Stimulated activated CD4-positive, alpha-beta T cell treated with anti-CD3 and anti-CD28 coated beads, Interleukin-12 subunit alpha, Interleukin-12 subunit beta, amount 100 ng/mL, for 48 hours (primary cell): ENCODE data around the gene RIC8B.
"Not testable (repeated sequence)": the region's sequence is repeated elsewhere in the genome, so short reads cannot be mapped to it uniquely, and the experiment has no call there.

Experiments
- DNase-seq, 3 donors: peaks; one replicate each; pipeline ENCODE4 v3.0.0-alpha.2; 2020; ENCODE audit warnings: low read depth in 2 of 3, low spot score in 1 of 3

The RIC8B gene

GRCh38 chr12:106897981-106898901 is 123.8 kb downstream of the RIC8B start:
- no peak for DNase-seq

- no peak for DNase-seq
These were observed 126.1 kb downstream of the RIC8B start for GRCh38 chr12:106900554-106900953.

- no peak for DNase-seq
These were observed 126.8 kb downstream of the RIC8B start for GRCh38 chr12:106901276-106901675.

GRCh38 chr12:106902053-106902452 is 127.6 kb downstream of the RIC8B start:
- DNase-seq, result no peak

GRCh38 chr12:106903241-106903945 is 128.9 kb downstream of the RIC8B start:
- DNase-seq, result peak; percentile 48 to 76 (median 68)

- no peak for DNase-seq
These were observed 132.2 kb downstream of the RIC8B start for GRCh38 chr12:106906715-106907114.

- DNase-seq, result no peak
These were observed 132.9 kb downstream of the RIC8B start for GRCh38 chr12:106907411-106907810.

GRCh38 chr12:106907846-106908245 is 133.4 kb downstream of the RIC8B start:
- DNase-seq, result no peak

GRCh38 chr12:106908561-106908960 is 134.1 kb downstream of the RIC8B start:
- no peak for DNase-seq

- no peak for DNase-seq
These were observed 135.7 kb downstream of the RIC8B start for GRCh38 chr12:106910202-106910601.

GRCh38 chr12:106911581-106911980 is 137.1 kb downstream of the RIC8B start:
- DNase-seq, result no peak

GRCh38 chr12:106913456-106913855 is 139.0 kb downstream of the RIC8B start:
- DNase-seq, result no peak

- DNase-seq, result no peak
These were observed 140.5 kb downstream of the RIC8B start for GRCh38 chr12:106914796-106915634.

- no peak for DNase-seq
These were observed 141.1 kb downstream of the RIC8B start for GRCh38 chr12:106915635-106916026.

GRCh38 chr12:106917503-106917902 is 143.0 kb downstream of the RIC8B start:
- DNase-seq, result no peak

GRCh38 chr12:106918746-106919145 is 144.3 kb downstream of the RIC8B start:
- DNase-seq, result no peak

GRCh38 chr12:106919910-106920544 is 145.5 kb downstream of the RIC8B start:
- DNase-seq, result peak in 1 of 3 donors; percentile 40

- DNase-seq, result not testable (repeated sequence)
These were observed 147.5 kb downstream of the RIC8B start for GRCh38 chr12:106921976-106922375.

GRCh38 chr12:106923594-106923993 is 149.1 kb downstream of the RIC8B start:
- not testable (repeated sequence) for DNase-seq

- no peak for DNase-seq
These were observed 149.9 kb downstream of the RIC8B start for GRCh38 chr12:106924268-106924861.
